SK-N-SH (cell line): Measurements from ENCODE around the gene LRRC19. TPM values are rescaled to one million over a fixed set of nuclear protein-coding genes. Genes with fewer than 3 reads are reported as not detected.

Source experiments
- CTCF ChIA-PET: fragments of 300-600, 350-600 bp; formaldehyde crosslinking; extraction: SDS; loops from one replicate; lab custom pipeline; 2021; lab: Yijun Ruan, JAX
- POLR2A ChIA-PET: fragments of 350-600 bp; sonication (Branson Sonifier 250); formaldehyde crosslinking; extraction: SDS; loops from one replicate; lab custom pipeline; 2020; ENCODE audit warnings: antibody characterized with exemption, inconsistent platforms; lab: Yijun Ruan, JAX
- DNase-seq: peaks from one replicate; pipeline ENCODE4 v3.0.0; 2012
- H2AFZ ChIP-seq: fragments of 200-600 bp; sonication (generic); 2 replicates; pipeline ENCODE4 v1.8.1; 2016; ENCODE audit warnings: antibody characterized with exemption, mild to moderate bottlenecking, low read depth
- H3F3A ChIP-seq: fragments of 200-600 bp; sonication (generic); replicated peaks from 2 replicates; pipeline ENCODE3; 2016; ENCODE audit warnings: antibody characterized with exemption, mild to moderate bottlenecking; ENCODE audit not compliant: insufficient read depth
- H3K27ac ChIP-seq, 2 experiments: fragments of 200-500 bp in 1 of 2; fragments of 200-600 bp in 1 of 2; sonication (Bioruptor generic) in 1 of 2; sonication (generic), shearing (Covaris generic) in 1 of 2; 2 replicates each; pipeline versions ENCODE4 v1.5.1 to v1.6.1; 2014 to 2016; ENCODE audit warnings: low read depth in 2 of 2, inconsistent platforms in 1 of 2, low read length in 1 of 2, mild to moderate bottlenecking in 1 of 2, mixed read lengths in 1 of 2
- H3K27me3 ChIP-seq: fragments of 200-600 bp; sonication (generic), shearing (Covaris generic); 2 replicates; pipeline ENCODE4 v1.6.1; 2016; ENCODE audit warnings: mixed run types; ENCODE audit not compliant: insufficient read depth
- H3K36me3 ChIP-seq, 2 experiments: fragments of 200-500 bp in 1 of 2; fragments of 200-600 bp in 1 of 2; sonication (Bioruptor generic) in 1 of 2; sonication (generic) in 1 of 2; replicated peaks in 1 of 2; 2 replicates each; pipeline versions ENCODE3 to v1.5.1; 2014 to 2016; ENCODE audit warnings: low read length in 1 of 2, mild to moderate bottlenecking in 1 of 2; ENCODE audit not compliant: insufficient read depth in 2 of 2, control insufficient read depth in 1 of 2
- H3K4me1 ChIP-seq, 2 experiments: fragments of 200-500 bp in 1 of 2; fragments of 200-600 bp in 1 of 2; sonication (Bioruptor generic) in 1 of 2; sonication (generic), shearing (Covaris generic) in 1 of 2; 2 replicates each; pipeline versions ENCODE4 v1.5.1 to v1.6.1; 2014 to 2016; ENCODE audit warnings: low read depth in 1 of 2, low read length in 1 of 2, mixed run types in 1 of 2; ENCODE audit not compliant: insufficient read depth in 2 of 2, control insufficient read depth in 1 of 2
- H3K4me2 ChIP-seq: fragments of 200-600 bp; sonication (generic), shearing (Covaris generic); 2 replicates; pipeline ENCODE4 v1.6.1; 2017; ENCODE audit warnings: mixed run types
- H3K4me3 ChIP-seq, 2 experiments: fragments of 200-500 bp in 1 of 2; fragments of 200-600 bp in 1 of 2; sonication (Bioruptor generic) in 1 of 2; sonication (generic), shearing (Covaris generic) in 1 of 2; 2 replicates each; pipeline versions ENCODE4 v1.5.1 to v1.8.1; 2014 to 2016; ENCODE audit warnings: low read depth in 2 of 2, inconsistent platforms in 1 of 2, low read length in 1 of 2, mild to moderate bottlenecking in 1 of 2, mixed read lengths in 1 of 2, moderate library complexity in 1 of 2
- H3K79me2 ChIP-seq: fragments of 200-600 bp; sonication (generic); 2 replicates; pipeline ENCODE4 v1.8.1; 2017; ENCODE audit warnings: mild to moderate bottlenecking; ENCODE audit not compliant: insufficient read depth
- H3K9ac ChIP-seq: fragments of 200-600 bp; sonication (generic); 2 replicates; pipeline ENCODE4 v1.6.1; 2017; ENCODE audit warnings: mixed run types
- H3K9me2 ChIP-seq: fragments of 200-600 bp; sonication (generic); 2 replicates; pipeline ENCODE4 v1.6.1; 2017; ENCODE audit warnings: mixed run types
- H3K9me3 ChIP-seq: fragments of 200-600 bp; sonication (generic); 2 replicates; pipeline ENCODE4 v1.6.1; 2017; ENCODE audit warnings: mixed run types, mild to moderate bottlenecking, moderate library complexity
- H4K20me1 ChIP-seq: fragments of 200-600 bp; sonication (generic); 2 replicates; pipeline ENCODE4 v1.6.1; 2017; ENCODE audit warnings: mild to moderate bottlenecking, mixed run types; ENCODE audit not compliant: insufficient read depth
- CHD2 ChIP-seq: fragments of 150-350 bp; IDR thresholded peaks from 2 replicates; pipeline ENCODE4 v1.6.1; 2018; ENCODE audit warnings: low read length; ENCODE audit not compliant: partially characterized antibody
- CTCF ChIP-seq: fragments of 200-600 bp; sonication (generic); IDR thresholded peaks from 2 replicates; pipeline ENCODE4 v1.6.1; 2017; ENCODE audit warnings: antibody characterized with exemption, mild to moderate bottlenecking, moderate library complexity
- ELF1 ChIP-seq: IDR thresholded peaks from 2 replicates; pipeline ENCODE4 v1.4.0; 2012
- EP300 ChIP-seq, 2 experiments: IDR thresholded peaks; 2 replicates each; pipeline versions ENCODE4 v1.4.0 to v1.6.1; 2012; ENCODE audit warnings: borderline replicate concordance in 1 of 2, low read depth in 1 of 2, low read length in 1 of 2
- FOSL2 ChIP-seq: IDR thresholded peaks from 2 replicates; pipeline ENCODE4 v1.4.0; 2012; ENCODE audit warnings: low read depth, mild to moderate bottlenecking, moderate library complexity, borderline replicate concordance
- FOXM1 ChIP-seq: IDR thresholded peaks from 2 replicates; pipeline ENCODE4 v1.4.0; 2012; ENCODE audit warnings: low read depth, mild to moderate bottlenecking
- GATA2 ChIP-seq: sonication (generic); formaldehyde crosslinking; IDR thresholded peaks from 2 replicates; pipeline ENCODE4 v1.5.0; 2020; ENCODE audit warnings: mild to moderate bottlenecking, missing genetic modification reagents
- IRF3 ChIP-seq: fragments of 150-350 bp; IDR thresholded peaks from 2 replicates; pipeline ENCODE4 v1.6.1; 2016; ENCODE audit warnings: mild to moderate bottlenecking, low read depth, low read length
- JUND ChIP-seq: IDR thresholded peaks from 2 replicates; pipeline ENCODE4 v1.4.0; 2012
- MAX ChIP-seq: IDR thresholded peaks from 2 replicates; pipeline ENCODE4 v1.4.0; 2012; ENCODE audit warnings: low read depth
- MXI1 ChIP-seq: IDR thresholded peaks from 2 replicates; pipeline ENCODE4 v1.6.1; 2012; ENCODE audit warnings: mild to moderate bottlenecking, low read depth, low read length, improper control_type of control experiment
- NFIC ChIP-seq: IDR thresholded peaks from 2 replicates; pipeline ENCODE4 v1.4.0; 2012; ENCODE audit warnings: borderline replicate concordance
- NRF1 ChIP-seq: IDR thresholded peaks from 2 replicates; pipeline ENCODE4 v1.6.1; 2012; ENCODE audit warnings: low read depth, mild to moderate bottlenecking, low read length
- POLR2AphosphoS5 ChIP-seq: IDR thresholded peaks from 2 replicates; pipeline ENCODE4 v1.6.1; 2012; ENCODE audit warnings: low read depth, low read length
- RFX5 ChIP-seq: IDR thresholded peaks from 2 replicates; pipeline ENCODE4 v1.6.1; 2012; ENCODE audit warnings: mild to moderate bottlenecking, improper control_type of control experiment, low read length
- RXRA ChIP-seq: IDR thresholded peaks from 2 replicates; pipeline ENCODE4 v1.4.0; 2012; ENCODE audit warnings: low read depth, mild to moderate bottlenecking, borderline replicate concordance
- SIN3A ChIP-seq: IDR thresholded peaks from 2 replicates; pipeline ENCODE4 v1.6.1; 2012; ENCODE audit warnings: low read depth, mild to moderate bottlenecking, low read length, moderate library complexity, borderline replicate concordance
- TCF12 ChIP-seq: IDR thresholded peaks from 2 replicates; pipeline ENCODE4 v1.4.0; 2012
- USF1 ChIP-seq: IDR thresholded peaks from 2 replicates; pipeline ENCODE4 v1.4.0; 2012; ENCODE audit warnings: low read depth, borderline replicate concordance
- WGBS: methylation state at CpG from one replicate; pipeline ENCODE4 v1.1.6; 2017; ENCODE audit warnings: low lambda C conversion rate; 5-methylcytosine and 5-hydroxymethylcytosine counted together
- polyA plus RNA-seq, 3 experiments: library from polyadenylated mRNA; depleted of rRNA; stranded (reverse); fragments of >200 nt; gene quantifications; 2 replicates each; pipeline ENCODE4 v1.2.3, GENCODE V29; 2012

LRRC19 gene
- polyA plus RNA-seq, 1 of the 3 experiments (the other 2 are of a cell fraction) = not detected

GRCh38 chr9:27054125-27054524, 48.7 kb upstream of the LRRC19 start:
- Histone ChIP-seq H3K36me3 (peaks cover 14 to 17% of the 10 kb centered on the region in 2 experiments), H2AFZ (no peak overlapping the region), H3K27me3 (no peaks in the 10 kb centered on the region), H4K20me1 (no peaks in the 10 kb centered on the region), H3K4me1 (no peaks in the 10 kb centered on the region; a peak in 1 of 4 replicates), H3F3A (no peaks in the 10 kb centered on the region), H3K27ac (no peak overlapping the region), H3K9ac (no peak overlapping the region), H3K9me3 (no peaks in the 10 kb centered on the region), H3K79me2 (no peaks in the 10 kb centered on the region), H3K4me2 (no peak overlapping the region), H3K4me3 (no peak overlapping the region), H3K9me2 (no peaks in the 10 kb centered on the region)
- TF ChIP-seq NFIC (no peak), GATA2 (no peak)
- ChIA-PET POLR2A (no interaction called here), CTCF (interaction anchor here (1.5 kb wide), 1 partner anchor 21 kb away, joined by 3 read pairs; no protein-coding TSS in a partner anchor)
- DNase-seq = no peak
- WGBS = 100% methylated on average over 1 of the region's 1 CpG

- Histone ChIP-seq H3K4me2 (no peak overlapping the region), H3K36me3 (peaks cover 11 to 19% of the 10 kb centered on the region in 2 experiments), H3K4me1 (no peaks in the 10 kb centered on the region; a peak in 1 of 4 replicates), H4K20me1 (no peaks in the 10 kb centered on the region), H3F3A (no peaks in the 10 kb centered on the region), H2AFZ (no peak overlapping the region), H3K9me3 (no peaks in the 10 kb centered on the region), H3K9me2 (no peaks in the 10 kb centered on the region), H3K9ac (no peak overlapping the region), H3K27ac (no peak overlapping the region), H3K79me2 (no peaks in the 10 kb centered on the region), H3K4me3 (no peak overlapping the region), H3K27me3 (no peaks in the 10 kb centered on the region)
- POLR2A ChIA-PET = no interaction called here
- TF ChIP-seq TCF12 = no peak
- no peak for TF ChIP-seq CHD2
- TF ChIP-seq CTCF = no peak
- TF ChIP-seq RFX5 = no peak
- TF ChIP-seq JUND = no peak
- TF ChIP-seq EP300 (IDR thresholded peaks at IDR 0.05; ENCODE audit: borderline replicate concordance in 1 of 2, low read depth in 1 of 2, low read length in 1 of 2) = no peak
- no peak for TF ChIP-seq MXI1
- TF ChIP-seq RXRA = no peak
- TF ChIP-seq SIN3A = no peak
- TF ChIP-seq USF1 = no peak
- no peak for TF ChIP-seq ELF1
- TF ChIP-seq IRF3 = no peak
- no peak for TF ChIP-seq POLR2AphosphoS5
- TF ChIP-seq MAX = no peak
- TF ChIP-seq FOXM1 = no peak
- TF ChIP-seq FOSL2 = no peak
- no peak for TF ChIP-seq NRF1
- CTCF ChIA-PET = interaction anchor here (1.5 kb wide), 1 partner anchor 20 kb away, joined by 3 read pairs; no protein-coding TSS in a partner anchor
- DNase-seq = no peak
- WGBS = 49% methylated on average over 6 of the region's 6 CpGs
Measured at GRCh38 chr9:27053369-27054022, 48.0 kb upstream of the LRRC19 start.
